HCT116 (cell line): Measurements from ENCODE around the gene ZBTB16. TPM values are rescaled to one million over a fixed set of nuclear protein-coding genes. Genes with fewer than 3 reads are reported as not detected.

Experiments used
- ATAC-seq: fragments of 200-7000 bp; cut with Tn5 transposase; 2 replicates; pipeline ENCODE4 v1.9.1; 2020; ENCODE audit warnings: mild to moderate bottlenecking, moderate library complexity
- BruUV-seq: library from RNA; stranded (reverse); fragments of 400-500 nt; replicated peaks from 2 replicates; lab custom pipeline; 2021; lab: Mats Ljungman, UMichigan
- CTCF ChIA-PET: fragments of 300-600 bp; sonication (Branson Sonifier 250); formaldehyde crosslinking; loops from one replicate; lab custom pipeline; 2021; ENCODE audit warnings: antibody characterized with exemption; lab: Charles Lee
- POLR2A ChIA-PET: fragments of 300-600, 350-600 bp; sonication (Branson Sonifier 250); formaldehyde crosslinking; loops from one replicate; lab custom pipeline; 2021; ENCODE audit warnings: antibody characterized with exemption; lab: Charles Lee
- RAD21 ChIA-PET, 2 experiments: fragments of 300-600 bp; sonication (Branson Sonifier 250); formaldehyde crosslinking; loops; one replicate each; lab custom pipeline; 2023; ENCODE audit warnings: low total read pairs in 2 of 2; ENCODE audit not compliant: uncharacterized antibody in 2 of 2, unreplicated experiment in 2 of 2, low non-redundant PET in 1 of 2; lab: Charles Lee
- DNase-seq: peaks from one replicate; pipeline ENCODE4 v3.0.0-alpha.2; 2010; ENCODE audit warnings: low read depth, low spot score
- H2AFZ ChIP-seq: fragments of 200-600 bp; shearing (Covaris generic), sonication (generic); 2 replicates; pipeline ENCODE4 v1.6.1; 2017; ENCODE audit warnings: low read depth, mixed run types, mixed read lengths, antibody characterized with exemption, low read length; ENCODE audit not compliant: poor library complexity, severe bottlenecking
- H3K27ac ChIP-seq: 2 replicates; pipeline ENCODE4 v1.5.1; 2012; ENCODE audit warnings: low read depth, low read length
- H3K27me3 ChIP-seq: fragments of 200-600 bp; sonication (generic); 2 replicates; pipeline ENCODE4 v1.6.1; 2016; ENCODE audit warnings: mixed run types, low read length, mixed read lengths; ENCODE audit not compliant: insufficient read depth
- H3K36me3 ChIP-seq, 2 experiments: fragments of 200-500 bp in 1 of 2; fragments of 200-600 bp in 1 of 2; sonication (Bioruptor generic) in 1 of 2; sonication (generic) in 1 of 2; 2 replicates each; pipeline versions ENCODE4 v1.5.1 to v1.6.1; 2014 to 2016; ENCODE audit warnings: low read length in 2 of 2, inconsistent platforms in 1 of 2, mixed read lengths in 1 of 2, mixed run types in 1 of 2; ENCODE audit not compliant: insufficient read depth in 2 of 2, control insufficient read depth in 1 of 2
- H3K4me1 ChIP-seq, 2 experiments: fragments of 200-600 bp in 1 of 2; sonication (generic) in 1 of 2; 2 replicates each; pipeline versions ENCODE4 v1.5.1 to v1.6.1; 2012 to 2017; ENCODE audit warnings: low read length in 2 of 2, inconsistent platforms in 1 of 2, mild to moderate bottlenecking in 1 of 2, mixed read lengths in 1 of 2, mixed run types in 1 of 2, moderate library complexity in 1 of 2; ENCODE audit not compliant: insufficient read depth in 2 of 2, control insufficient read depth in 1 of 2
- H3K4me2 ChIP-seq: fragments of 200-600 bp; sonication (generic); 2 replicates; pipeline ENCODE4 v1.6.1; 2017; ENCODE audit warnings: mixed run types, low read length, mixed read lengths
- H3K4me3 ChIP-seq, 2 experiments: fragments of 200-600 bp in 1 of 2; sonication (generic) in 1 of 2; replicated peaks in 1 of 2; 2 replicates each; pipeline ENCODE4 v1.5.1; 2011 to 2016; ENCODE audit warnings: low read length in 2 of 2, control low read depth in 1 of 2, low read depth in 1 of 2, mild to moderate bottlenecking in 1 of 2, mixed read lengths in 1 of 2, mixed run types in 1 of 2
- H3K79me2 ChIP-seq: fragments of 200-600 bp; sonication (generic); 2 replicates; pipeline ENCODE4 v1.6.1; 2017; ENCODE audit warnings: mild to moderate bottlenecking, mixed run types, low read length, moderate library complexity, mixed read lengths; ENCODE audit not compliant: insufficient read depth
- H3K9ac ChIP-seq: fragments of 200-600 bp; sonication (generic); 2 replicates; pipeline ENCODE4 v1.6.1; 2016; ENCODE audit warnings: low read length, mixed read lengths
- H3K9me2 ChIP-seq: fragments of 200-600 bp; sonication (generic), shearing (Covaris generic); 2 replicates; pipeline ENCODE4 v1.6.1; 2017; ENCODE audit warnings: mixed run types, mild to moderate bottlenecking, moderate library complexity; ENCODE audit not compliant: insufficient read depth
- H3K9me3 ChIP-seq, 2 experiments: fragments of 200-500 bp in 1 of 2; fragments of 200-600 bp in 1 of 2; sonication (Bioruptor generic) in 1 of 2; sonication (generic) in 1 of 2; 2 replicates each; pipeline ENCODE4 v1.6.1; 2014 to 2017; ENCODE audit warnings: low read length in 2 of 2, mixed read lengths in 2 of 2, inconsistent platforms in 1 of 2, low read depth in 1 of 2, mild to moderate bottlenecking in 1 of 2, mixed run types in 1 of 2, moderate library complexity in 1 of 2; ENCODE audit not compliant: control insufficient read depth in 1 of 2, insufficient read depth in 1 of 2
- H4K20me1 ChIP-seq: fragments of 200-600 bp; sonication (generic), shearing (Covaris generic); 2 replicates; pipeline ENCODE4 v1.6.1; 2017; ENCODE audit warnings: mixed run types, mild to moderate bottlenecking, moderate library complexity; ENCODE audit not compliant: insufficient read depth
- ATF3 ChIP-seq: IDR thresholded peaks from 2 replicates; pipeline ENCODE4 v1.6.1; 2012
- CBX3 ChIP-seq: IDR thresholded peaks from 2 replicates; pipeline ENCODE4 v1.6.1; 2012; ENCODE audit warnings: low read depth
- ELF1 ChIP-seq: IDR thresholded peaks from 2 replicates; pipeline ENCODE4 v1.6.1; 2012; ENCODE audit warnings: low read depth, borderline replicate concordance
- FOSL1 ChIP-seq: IDR thresholded peaks from 2 replicates; pipeline ENCODE4 v1.6.1; 2012; ENCODE audit warnings: low read depth
- JUND ChIP-seq: IDR thresholded peaks from 2 replicates; pipeline ENCODE4 v1.6.1; 2012
- POLR2A ChIP-seq: IDR thresholded peaks from 2 replicates; pipeline ENCODE4 v1.7.0; 2011; ENCODE audit warnings: borderline replicate concordance; ENCODE audit not compliant: insufficient read depth, insufficient read length; ENCODE audit errors: extremely low read depth
- POLR2AphosphoS5 ChIP-seq: IDR thresholded peaks from 2 replicates; pipeline ENCODE4 v1.6.1; 2011; ENCODE audit warnings: mild to moderate bottlenecking, low read depth, low read length, moderate library complexity
- RAD21 ChIP-seq: IDR thresholded peaks from 2 replicates; pipeline ENCODE4 v1.6.1; 2012; ENCODE audit warnings: low read depth, mild to moderate bottlenecking
- SIN3A ChIP-seq: IDR thresholded peaks from 2 replicates; pipeline ENCODE4 v1.6.1; 2012; ENCODE audit warnings: low read depth
- SRF ChIP-seq: IDR thresholded peaks from 2 replicates; pipeline ENCODE4 v1.6.1; 2012; ENCODE audit warnings: low read depth
- YY1 ChIP-seq: IDR thresholded peaks from 2 replicates; pipeline ENCODE4 v1.6.1; 2011; ENCODE audit warnings: low read length, low read depth, moderate library complexity, mild to moderate bottlenecking; ENCODE audit not compliant: insufficient replicate concordance; ENCODE audit errors: extremely low read depth
- ZNF274 ChIP-seq: fragments of 200-500 bp; sonication (Bioruptor generic); IDR thresholded peaks from 2 replicates; pipeline ENCODE4 v1.6.1; 2014; ENCODE audit warnings: mild to moderate bottlenecking, low read depth, low read length, inconsistent platforms
- intact Hi-C: fragments of 100-400 bp; cut with micrococcal nuclease; formaldehyde crosslinking; loops from 2 replicates; pipeline ENCODE4 v1.10.0; 2022
- total RNA-seq: library from RNA; stranded (reverse); gene quantifications from one replicate; pipeline ENCODE4 v1.2.1, GENCODE V29; 2021; ENCODE audit not compliant: unreplicated experiment
- TF ChIP-seq, protein P1 (sequence below), 3 experiments: fragments of 200-600 bp in 1 of 3; sonication (generic) in 1 of 3; IDR thresholded peaks in 2 of 3; conservative IDR thresholded peaks in 1 of 3; 2 replicates each; pipeline ENCODE4 v1.5.1; 2012 to 2017; ENCODE audit warnings: low read depth in 2 of 3, low read length in 2 of 3, antibody characterized with exemption in 1 of 3, borderline replicate concordance in 1 of 3, control low read depth in 1 of 3, mild to moderate bottlenecking in 1 of 3, mixed read lengths in 1 of 3, mixed run types in 1 of 3, moderate library complexity in 1 of 3; ENCODE audit not compliant: insufficient read depth in 1 of 3

Gene ZBTB16
- total RNA-seq, 1 experiment from 2014 or later = 0.30 TPM

- no TSS peak for BruUV-seq
- no peak for DNase-seq
- H3K4me1 ChIP-seq = no peaks in the 10 kb centered on the region
- H3K79me2 ChIP-seq = no peaks in the 10 kb centered on the region
- no peaks in the 10 kb centered on the region for H3K9me3 ChIP-seq
- intact Hi-C loops = no loop called here
- ATAC-seq = no peak
- H3K9ac ChIP-seq = no peak overlapping the region
- no peak overlapping the region for H3K4me2 ChIP-seq
- no peak overlapping the region for H3K27ac ChIP-seq
- H3K9me2 ChIP-seq = no peaks in the 10 kb centered on the region
- no peak overlapping the region for H3K4me3 ChIP-seq
- no peaks in the 10 kb centered on the region for H3K36me3 ChIP-seq
- H4K20me1 ChIP-seq = no peaks in the 10 kb centered on the region
- no peak overlapping the region for H2AFZ ChIP-seq
- no peak for TF ChIP-seq SRF
- TF ChIP-seq POLR2A = no peak
- TF ChIP-seq, protein P1, sequence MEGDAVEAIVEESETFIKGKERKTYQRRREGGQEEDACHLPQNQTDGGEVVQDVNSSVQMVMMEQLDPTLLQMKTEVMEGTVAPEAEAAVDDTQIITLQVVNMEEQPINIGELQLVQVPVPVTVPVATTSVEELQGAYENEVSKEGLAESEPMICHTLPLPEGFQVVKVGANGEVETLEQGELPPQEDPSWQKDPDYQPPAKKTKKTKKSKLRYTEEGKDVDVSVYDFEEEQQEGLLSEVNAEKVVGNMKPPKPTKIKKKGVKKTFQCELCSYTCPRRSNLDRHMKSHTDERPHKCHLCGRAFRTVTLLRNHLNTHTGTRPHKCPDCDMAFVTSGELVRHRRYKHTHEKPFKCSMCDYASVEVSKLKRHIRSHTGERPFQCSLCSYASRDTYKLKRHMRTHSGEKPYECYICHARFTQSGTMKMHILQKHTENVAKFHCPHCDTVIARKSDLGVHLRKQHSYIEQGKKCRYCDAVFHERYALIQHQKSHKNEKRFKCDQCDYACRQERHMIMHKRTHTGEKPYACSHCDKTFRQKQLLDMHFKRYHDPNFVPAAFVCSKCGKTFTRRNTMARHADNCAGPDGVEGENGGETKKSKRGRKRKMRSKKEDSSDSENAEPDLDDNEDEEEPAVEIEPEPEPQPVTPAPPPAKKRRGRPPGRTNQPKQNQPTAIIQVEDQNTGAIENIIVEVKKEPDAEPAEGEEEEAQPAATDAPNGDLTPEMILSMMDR (IDR thresholded peaks at IDR 0.05 in 2 of 3, conservative IDR thresholded peaks at IDR 0.05 in 1 of 3; ENCODE audit: borderline replicate concordance in 1 of 3, insufficient read depth in 1 of 3, low read depth in 2 of 3, low read length in 2 of 3) = no peak
- no peak for TF ChIP-seq ATF3
- no peak for TF ChIP-seq CBX3
- TF ChIP-seq POLR2AphosphoS5 = no peak
- TF ChIP-seq SIN3A = no peak
- no peak for TF ChIP-seq FOSL1
- TF ChIP-seq YY1 = no peak
- no peak for TF ChIP-seq ZNF274
- TF ChIP-seq RAD21 = no peak
- no peak for TF ChIP-seq JUND
- TF ChIP-seq ELF1 = no peak
- ChIA-PET CTCF (no interaction called here), RAD21 (interaction anchor here in 1 of 2 experiments (0.6 kb wide), 1 partner anchor 431 kb away, joined by 3 read pairs; no protein-coding TSS in a partner anchor), POLR2A (no interaction called here)
- H3K27me3 ChIP-seq = peaks cover 66% of the 10 kb centered on the region
Observed at GRCh38 chr11:114237321-114238280, 178.1 kb downstream of the ZBTB16 start.
